Common myeloid progenitor, CD34-positive (primary cell): ENCODE measurements around the gene MMRN1.
"Not testable (repeated sequence)": the region's sequence is repeated elsewhere in the genome, so short reads cannot be mapped to it uniquely, and the experiment has no call there.

Source experiments
- CTCF ChIA-PET: fragments of 350-600 bp; sonication (Branson Sonifier 250); formaldehyde crosslinking; loops from one replicate; lab custom pipeline; 2021; ENCODE audit warnings: antibody characterized with exemption; lab: Charles Lee
- POLR2A ChIA-PET: fragments of 350-600 bp; sonication (Branson Sonifier 250); formaldehyde crosslinking; loops from one replicate; lab custom pipeline; 2021; ENCODE audit warnings: antibody characterized with exemption; lab: Charles Lee
- DNase-seq, 3 donors: peaks; one replicate each; pipeline versions ENCODE4 v3.0.0 to v3.0.0-alpha.2; 2013
- H3K27ac ChIP-seq, 2 experiments: 1 replicate in 1 of 2; 2 replicates in 1 of 2; pipeline ENCODE4 v1.7.0; 2013; ENCODE audit warnings: inconsistent platforms in 2 of 2, low read length in 2 of 2, mild to moderate bottlenecking in 2 of 2, low read depth in 1 of 2, moderate library complexity in 1 of 2; ENCODE audit not compliant: severe bottlenecking in 2 of 2, insufficient read depth in 1 of 2, poor library complexity in 1 of 2
- H3K27me3 ChIP-seq, 5 experiments: replicated peaks in 2 of 5; 1 replicate in 3 of 5; 2 replicates in 2 of 5; pipeline versions ENCODE4 v1.6.1 to v1.7.0; 2013; ENCODE audit warnings: low read length in 4 of 5, mild to moderate bottlenecking in 2 of 5, moderate library complexity in 2 of 5, inconsistent platforms in 1 of 5; ENCODE audit not compliant: insufficient read depth in 5 of 5, control insufficient read depth in 4 of 5
- H3K36me3 ChIP-seq, 4 experiments: 1 replicate in 2 of 4; 2 replicates in 2 of 4; pipeline versions ENCODE4 v1.6.1 to v1.7.0; 2013; ENCODE audit warnings: low read length in 3 of 4, control low read depth in 1 of 4, mild to moderate bottlenecking in 1 of 4; ENCODE audit not compliant: control insufficient read depth in 4 of 4, insufficient read depth in 4 of 4
- H3K4me1 ChIP-seq, 4 experiments: 1 replicate in 3 of 4; 2 replicates in 1 of 4; pipeline versions ENCODE4 v1.6.1 to v1.7.1; 2013; ENCODE audit warnings: low read length in 3 of 4, mild to moderate bottlenecking in 3 of 4, control low read depth in 1 of 4, inconsistent platforms in 1 of 4, moderate library complexity in 1 of 4; ENCODE audit not compliant: control insufficient read depth in 4 of 4, insufficient read depth in 4 of 4; ENCODE audit errors: control extremely low read depth in 1 of 4
- H3K4me3 ChIP-seq, 7 experiments: 1 replicate in 4 of 7; 2 replicates in 3 of 7; pipeline versions ENCODE4 v1.5.1 to v1.7.0; 2013; ENCODE audit warnings: mild to moderate bottlenecking in 7 of 7, low read length in 6 of 7, moderate library complexity in 6 of 7, inconsistent platforms in 2 of 7, low read depth in 2 of 7, control low read depth in 1 of 7; ENCODE audit not compliant: insufficient read depth in 4 of 7, control insufficient read depth in 1 of 7; ENCODE audit errors: extremely low read depth in 1 of 7
- H3K9me3 ChIP-seq, 5 experiments: 1 replicate in 4 of 5; 2 replicates in 1 of 5; pipeline versions ENCODE4 v1.6.1 to v1.7.1; 2013; ENCODE audit warnings: low read length in 4 of 5, mild to moderate bottlenecking in 2 of 5, inconsistent platforms in 1 of 5, low read depth in 1 of 5, moderate library complexity in 1 of 5; ENCODE audit not compliant: control insufficient read depth in 4 of 5, insufficient read depth in 2 of 5; ENCODE audit errors: control extremely low read depth in 1 of 5
- WGBS: methylation state at CpG from one replicate; pipeline ENCODE4 v1.1.5; 2013; ENCODE audit not compliant: insufficient coverage; 5-methylcytosine and 5-hydroxymethylcytosine counted together

MMRN1 gene

GRCh38 chr4:89898304-89898716 lies 3.7 kb downstream of the MMRN1 start:
- peak overlapping the region; percentile 42 to 81 for H3K27ac ChIP-seq
- no peaks in the 10 kb centered on the region for H3K9me3 ChIP-seq
- peaks cover 22 to 64% (median 48%) of the 10 kb centered on the region in 4 experiments for H3K4me1 ChIP-seq
- POLR2A ChIA-PET: no interaction called here
- CTCF ChIA-PET: interaction anchor here (0.7 to 2.0 kb wide), 4 partner anchors 10 to 1638 kb away, joined by 3 to 6 read pairs (median 4); no protein-coding TSS in a partner anchor
- peak overlapping the region in 6 of 7 experiments; percentile 73 to 86 (median 79) for H3K4me3 ChIP-seq
- no CpG with 5 or more reads among the region's 5 CpGs for WGBS
- no peaks in the 10 kb centered on the region for H3K36me3 ChIP-seq
- DNase-seq: peak in 2 of 3 donors; percentile 54 to 75
- H3K27me3 ChIP-seq: no peaks in the 10 kb centered on the region

GRCh38 chr4:89899152-89899551 lies 4.5 kb downstream of the MMRN1 start:
- Histone ChIP-seq H3K9me3 (no peaks in the 10 kb centered on the region), H3K27ac (peak overlapping the region; percentile 37 to 81), H3K4me1 (peaks cover 24 to 60% (median 45%) of the 10 kb centered on the region in 4 experiments), H3K4me3 (peak overlapping the region in 5 of 7 experiments; percentile 73 to 86 (median 75)), H3K36me3 (no peaks in the 10 kb centered on the region), H3K27me3 (no peaks in the 10 kb centered on the region)
- peak in 2 of 3 donors; percentile 53 to 66 for DNase-seq
- CTCF ChIA-PET: interaction anchor here (0.6 to 2.0 kb wide), 7 partner anchors 11 to 1639 kb away, joined by 3 to 6 read pairs (median 4); no protein-coding TSS in a partner anchor
- POLR2A ChIA-PET: no interaction called here

DNA sequence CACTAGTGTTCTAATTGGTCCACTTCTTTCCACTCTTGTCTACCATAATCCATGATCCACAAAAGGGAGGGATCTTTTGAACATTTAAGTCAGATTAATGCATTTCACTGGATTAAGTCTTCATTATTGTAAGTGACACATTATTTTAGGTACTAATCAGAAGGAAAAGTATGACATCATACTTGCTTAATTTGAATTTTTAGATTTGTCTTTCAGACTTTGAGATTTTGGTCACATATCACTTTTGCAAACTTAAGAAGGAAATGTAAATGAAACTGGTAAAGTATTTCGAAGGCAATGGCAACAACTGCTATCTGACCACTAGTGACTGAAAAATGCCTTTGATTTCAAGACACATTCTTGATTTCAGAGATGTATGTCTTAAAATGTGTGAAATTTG lies 5.2 kb downstream of the MMRN1 start:
- H3K27ac ChIP-seq: peak overlapping the region in 1 of 2 experiments; percentile 81
- H3K4me3 ChIP-seq: peak overlapping the region in 5 of 7 experiments; percentile 16 to 85 (median 75)
- DNase-seq: peak in 1 of 3 donors; percentile 26
- ChIA-PET CTCF (interaction anchor here (0.6 to 2.0 kb wide), 10 partner anchors 11 to 412 kb away, joined by 3 to 5 read pairs (median 4); no protein-coding TSS in a partner anchor), POLR2A (no interaction called here)
- no peaks in the 10 kb centered on the region for H3K9me3 ChIP-seq
- WGBS: no CpG with 5 or more reads among the region's 1 CpG
- H3K36me3 ChIP-seq: no peaks in the 10 kb centered on the region
- no peaks in the 10 kb centered on the region for H3K27me3 ChIP-seq
- H3K4me1 ChIP-seq: peaks cover 24 to 58% (median 40%) of the 10 kb centered on the region in 4 experiments

DNA sequence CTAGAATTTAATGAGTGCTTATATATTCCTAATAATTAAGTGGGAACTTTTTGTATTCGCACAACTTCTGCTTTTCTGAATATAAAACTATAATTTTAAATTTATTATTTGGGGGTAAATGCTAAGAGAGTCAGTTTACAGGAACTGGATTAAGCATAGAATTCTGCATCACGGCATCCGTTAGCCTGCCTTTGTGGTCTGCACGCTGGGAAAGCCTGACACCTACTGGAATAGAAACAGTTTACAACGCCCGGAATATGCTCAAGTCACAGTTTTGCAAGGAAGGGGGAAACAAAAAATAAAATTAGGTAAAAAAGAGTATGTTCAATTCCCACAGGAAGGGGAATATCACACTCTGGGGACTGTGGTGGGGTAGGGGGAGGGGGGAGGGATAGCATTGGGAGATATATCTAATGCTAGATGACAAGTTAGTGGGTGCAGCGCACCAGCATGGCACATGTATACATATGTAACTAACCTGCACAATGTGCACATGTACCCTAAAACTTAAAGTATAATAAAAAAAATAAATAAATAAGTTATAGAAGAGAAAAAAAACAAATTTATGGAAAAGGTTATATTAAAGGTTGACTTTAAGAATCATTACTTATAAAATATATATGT lies 7.3 kb downstream of the MMRN1 start:
- H3K36me3 ChIP-seq, H3K27me3 ChIP-seq, CTCF ChIA-PET, POLR2A ChIA-PET, H3K9me3 ChIP-seq: not testable (repeated sequence)
- H3K4me3 ChIP-seq: peak overlapping the region in 1 of 7 experiments; percentile 52
- no CpG with 5 or more reads among the region's 7 CpGs for WGBS
- peaks cover 20 to 63% (median 34%) of the 10 kb centered on the region in 4 experiments for H3K4me1 ChIP-seq
- peak overlapping the region in 1 of 2 experiments; percentile 73 for H3K27ac ChIP-seq
- peak; percentile 82 to 89 (median 89) for DNase-seq

DNA sequence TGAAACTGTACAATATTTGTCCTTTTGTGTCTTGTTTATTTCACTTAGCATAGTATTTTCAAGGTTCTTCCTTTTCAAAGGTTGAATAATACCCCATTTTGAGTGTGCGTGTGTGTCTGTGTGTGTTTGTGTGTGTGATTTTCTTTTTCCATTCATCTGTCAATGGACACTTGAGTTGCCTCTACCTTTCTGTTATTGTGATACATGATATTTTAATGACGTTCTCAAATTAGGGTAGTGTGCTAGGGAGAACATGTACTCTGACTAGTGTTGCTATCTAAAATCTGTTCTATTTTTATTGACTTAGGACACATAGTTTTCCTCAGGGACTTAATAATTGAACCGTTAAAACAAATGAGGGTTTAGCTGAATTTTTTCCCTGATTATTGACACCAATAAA lies 9.9 kb downstream of the MMRN1 start:
- no CpG with 5 or more reads among the region's 3 CpGs for whole genome bisulfite sequencing
- peaks cover 0 to 5% (median 2%) of the 10 kb centered on the region in 4 experiments for H3K36me3 ChIP-seq
- H3K4me1 ChIP-seq: peaks cover 15 to 42% (median 20%) of the 10 kb centered on the region in 4 experiments

GRCh38 chr4:89906316-89906715 lies 11.7 kb downstream of the MMRN1 start:
- POLR2A ChIA-PET: no interaction called here
- H3K27me3 ChIP-seq: no peaks in the 10 kb centered on the region
- H3K4me1 ChIP-seq: peaks cover 2 to 24% (median 4%) of the 10 kb centered on the region in 4 experiments
- no peak overlapping the region for H3K27ac ChIP-seq
- H3K36me3 ChIP-seq: peaks cover 0 to 19% (median 6%) of the 10 kb centered on the region in 4 experiments
- no peak for DNase-seq
- CTCF ChIA-PET: interaction anchor here (1.0 to 1.7 kb wide), 4 partner anchors 10 to 320 kb away, joined by 3 to 4 read pairs (median 4); no protein-coding TSS in a partner anchor
- peak overlapping the region in 1 of 7 experiments; percentile 10 for H3K4me3 ChIP-seq
- H3K9me3 ChIP-seq: no peaks in the 10 kb centered on the region

More for the DNA sequence above, 9.9 kb downstream of the MMRN1 start:
- H3K9me3 ChIP-seq: no peaks in the 10 kb centered on the region
- peak overlapping the region in 1 of 2 experiments; percentile 21 for H3K27ac ChIP-seq
- DNase-seq: peak in 1 of 3 donors; percentile 43
- H3K27me3 ChIP-seq: no peaks in the 10 kb centered on the region
- POLR2A ChIA-PET: no interaction called here
- CTCF ChIA-PET: no interaction called here
- H3K4me3 ChIP-seq: no peak overlapping the region
